NCI-H1694 (cell line): ENCODE measurements around the gene HEPACAM.
A peak's percentile ranks its signal among the peaks of the same experiment; 100 is the strongest.
"Not testable (repeated sequence)": the region's sequence is repeated elsewhere in the genome, so short reads cannot be mapped to it uniquely, and the experiment has no call there.

Experiments
- DNase-seq: peaks from one replicate; lab custom pipeline; 2025; lab: John Stamatoyannopoulos, UW

The HEPACAM gene

DNA sequence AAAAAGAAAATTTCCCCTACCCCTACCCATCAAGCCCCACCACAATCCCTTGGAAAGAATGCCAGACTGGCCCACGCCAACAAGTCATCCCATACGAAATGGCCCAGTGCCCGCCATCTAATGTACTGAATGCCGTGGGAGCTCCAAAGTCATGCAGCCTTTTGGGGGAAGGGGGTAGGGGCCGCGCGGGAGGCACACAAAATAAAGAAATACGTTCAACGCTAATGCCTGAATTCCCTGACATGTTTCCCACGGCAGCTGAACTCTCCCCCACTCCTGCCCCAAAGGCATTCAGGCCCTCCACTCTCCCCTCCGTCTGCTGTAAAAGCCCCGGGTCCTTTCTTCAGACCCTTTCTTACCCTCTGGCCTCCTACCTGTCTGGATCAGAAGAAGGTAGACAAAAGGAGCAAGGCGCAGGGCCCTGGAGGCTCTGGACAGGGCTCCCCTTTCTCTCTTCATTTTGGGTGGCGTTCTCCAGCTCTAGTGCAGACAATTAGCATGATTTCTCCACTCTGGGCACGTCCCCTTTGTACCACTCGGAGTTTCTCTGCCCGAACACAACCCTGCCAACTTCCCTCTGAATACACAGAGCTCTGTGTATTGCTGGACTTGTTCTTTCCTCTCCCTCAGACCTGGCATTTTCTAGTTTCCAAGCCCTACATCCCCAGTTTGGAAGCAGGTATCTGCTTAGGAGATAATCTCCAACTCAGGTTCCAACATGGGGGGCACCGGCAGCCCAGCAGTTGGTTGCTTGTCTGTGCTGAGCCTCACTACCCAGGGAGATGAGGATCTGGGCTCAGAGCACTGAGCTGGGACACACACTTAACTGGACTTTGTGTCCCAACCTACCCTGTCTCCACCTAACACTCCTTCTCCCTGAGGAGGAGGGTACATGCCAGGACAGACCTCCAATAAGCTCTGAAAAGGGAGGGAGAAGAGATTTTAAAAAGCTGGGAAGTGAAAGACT, at the start of gene HEPACAM:
HEPACAM (minus strand) TSS at position 500 of the 967 bp plus-strand sequence; CDS start at position 459, 41 bp downstream.
- DNase-seq: no peak

- no peak for DNase-seq
Measured at GRCh38 chr11:124984512-124984854, 48.6 kb upstream of the HEPACAM start.

GRCh38 chr11:124983674-124984511, 48.0 kb upstream of the HEPACAM start:
- no peak for DNase-seq

GRCh38 chr11:124982043-124982442, 46.2 kb upstream of the HEPACAM start:
- DNase-seq: no peak

- DNase-seq: no peak
Measured at GRCh38 chr11:124978316-124978715, 42.5 kb upstream of the HEPACAM start.

DNA sequence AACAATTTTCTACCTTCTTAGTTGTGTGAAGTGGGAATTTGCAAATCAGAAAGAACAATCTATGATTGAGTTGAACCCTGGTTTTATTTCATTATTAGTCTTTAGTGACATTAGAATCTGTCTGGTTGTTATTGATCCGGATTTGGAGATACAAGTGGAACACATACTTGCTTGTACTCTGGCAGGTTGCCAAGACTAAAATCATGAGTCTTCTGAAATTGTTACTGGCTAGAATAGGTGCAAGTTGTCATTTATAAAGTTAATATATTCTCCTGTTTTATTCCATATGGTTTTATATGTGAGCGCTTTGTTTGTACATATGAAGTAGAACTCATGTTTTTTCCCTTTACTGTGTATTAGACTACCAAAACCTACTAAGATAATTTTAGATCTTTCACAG, 41.2 kb upstream of the HEPACAM start:
- DNase-seq: no peak

DNA sequence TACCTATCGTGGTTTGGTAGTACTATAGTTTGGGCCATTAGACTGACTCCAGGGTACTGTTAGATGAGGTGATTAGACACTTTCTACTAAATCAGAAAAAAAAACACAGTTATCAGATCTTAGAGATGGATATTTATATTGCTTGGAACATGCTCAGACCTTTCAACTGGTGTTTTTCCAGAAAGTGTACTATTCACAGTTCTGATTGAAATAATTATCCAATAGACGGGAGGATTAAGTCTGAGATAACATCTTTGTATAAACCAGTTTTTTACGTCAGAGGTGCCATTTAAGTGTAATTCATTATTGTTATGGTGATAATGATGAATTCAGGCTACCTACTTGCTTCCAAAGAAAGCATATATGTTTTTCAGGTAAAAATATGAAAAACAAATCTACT, 40.7 kb upstream of the HEPACAM start:
- DNase-seq: no peak

DNA sequence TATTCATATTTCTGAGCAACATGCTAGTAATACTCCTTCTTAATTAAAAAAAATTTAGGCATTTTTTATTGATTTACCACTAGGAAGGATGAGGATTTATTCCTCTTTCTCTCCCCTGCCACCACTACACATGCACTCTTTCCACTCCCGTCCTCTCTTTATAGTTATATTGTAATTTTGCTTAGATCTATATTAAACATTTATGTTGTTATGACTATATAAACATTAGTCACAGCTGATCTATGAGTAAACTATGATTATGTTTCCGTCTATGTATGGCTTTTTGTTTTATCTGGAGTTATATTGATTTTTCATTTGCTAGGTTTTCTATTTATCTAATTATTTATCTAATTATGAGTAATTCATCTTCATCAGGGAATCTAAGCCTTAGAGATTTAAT, 36.0 kb upstream of the HEPACAM start:
- DNase-seq: no peak

DNA sequence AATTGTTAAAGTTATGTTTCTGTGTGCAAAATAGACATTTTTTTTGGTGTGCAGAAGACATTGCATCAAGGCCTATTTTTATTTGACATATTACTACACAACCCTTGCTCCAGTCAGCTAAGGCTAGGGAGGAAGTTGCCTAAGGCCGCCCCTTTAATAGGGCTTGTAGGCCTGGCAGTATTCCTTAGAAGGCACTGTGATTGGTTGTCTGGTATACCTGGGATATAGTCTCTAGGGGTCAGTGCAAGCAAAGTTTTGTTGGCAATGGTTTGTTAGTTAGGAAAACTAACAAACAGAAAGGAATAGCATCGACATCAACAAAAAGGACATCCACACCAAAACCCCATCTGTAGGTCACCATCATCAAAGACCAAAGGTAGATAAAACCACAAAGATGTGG, 35.1 kb upstream of the HEPACAM start:
- DNase-seq: no peak

GRCh38 chr11:124968197-124968596, 32.4 kb upstream of the HEPACAM start:
- not testable (repeated sequence) for DNase-seq

- peak; percentile 45 for DNase-seq
Measured at GRCh38 chr11:124961972-124962609, 26.2 kb upstream of the HEPACAM start.

DNA sequence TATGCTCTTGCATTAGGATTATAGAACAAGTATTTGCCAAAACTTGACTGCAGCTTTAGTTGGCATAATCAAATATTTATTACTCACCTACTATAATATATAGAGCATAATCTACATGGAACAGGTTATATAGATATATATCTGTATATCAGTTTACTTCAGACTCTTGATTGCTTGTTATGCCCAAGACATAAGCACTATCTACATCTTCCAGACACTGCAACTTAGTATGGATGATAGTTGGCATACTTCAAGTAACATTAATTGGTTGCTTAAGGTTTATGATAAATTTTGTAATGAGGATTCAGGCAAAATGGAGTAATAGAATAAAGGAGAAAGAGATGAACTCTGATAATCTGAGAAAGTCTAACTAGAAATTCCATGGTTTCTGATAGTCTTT, 19.2 kb upstream of the HEPACAM start:
- no peak for DNase-seq

GRCh38 chr11:124954590-124954955, 18.7 kb upstream of the HEPACAM start:
- DNase-seq: no peak

GRCh38 chr11:124953753-124954589, 18.1 kb upstream of the HEPACAM start, which contains the start of gene CCDC15:
CCDC15 (plus strand) TSS chr11:124954202; CDS start chr11:124954733, 531 bp downstream.
- DNase-seq: peak; percentile 77

- DNase-seq: no peak
Measured at GRCh38 chr11:124951341-124951740, 15.5 kb upstream of the HEPACAM start.

DNA sequence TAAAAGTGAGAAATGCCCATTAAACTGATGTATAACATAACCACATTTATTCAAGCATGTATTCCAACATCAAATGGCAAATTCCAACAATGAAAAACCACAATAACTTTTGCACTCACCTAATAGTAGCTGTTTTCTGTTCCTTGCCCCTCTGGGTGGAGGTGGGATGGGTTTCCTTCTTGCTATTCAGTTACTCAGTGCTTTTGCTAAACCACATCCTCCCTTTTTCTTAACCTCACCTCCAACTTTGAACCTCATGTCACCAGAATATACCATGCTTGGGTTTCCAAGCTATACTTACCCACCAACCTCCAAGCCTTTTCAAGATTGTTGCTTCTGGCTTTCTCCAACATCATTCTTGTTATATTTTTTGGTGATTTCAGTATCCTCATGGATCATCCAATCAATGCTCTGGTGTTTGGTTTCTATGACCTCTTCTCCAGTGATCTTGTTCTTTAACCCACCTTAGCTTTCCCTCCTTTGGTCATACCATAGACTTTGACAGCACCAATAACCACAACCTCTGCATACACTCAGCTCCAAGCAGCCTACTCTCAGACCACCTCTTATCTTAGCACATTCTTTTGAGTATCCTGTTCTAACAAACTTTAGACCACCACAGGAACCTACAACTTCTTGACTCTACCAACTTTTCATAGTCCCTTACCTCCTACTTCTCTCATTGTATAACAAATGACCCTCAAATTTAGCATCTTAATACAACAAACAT, 14.9 kb upstream of the HEPACAM start:
- DNase-seq: no peak

DNA sequence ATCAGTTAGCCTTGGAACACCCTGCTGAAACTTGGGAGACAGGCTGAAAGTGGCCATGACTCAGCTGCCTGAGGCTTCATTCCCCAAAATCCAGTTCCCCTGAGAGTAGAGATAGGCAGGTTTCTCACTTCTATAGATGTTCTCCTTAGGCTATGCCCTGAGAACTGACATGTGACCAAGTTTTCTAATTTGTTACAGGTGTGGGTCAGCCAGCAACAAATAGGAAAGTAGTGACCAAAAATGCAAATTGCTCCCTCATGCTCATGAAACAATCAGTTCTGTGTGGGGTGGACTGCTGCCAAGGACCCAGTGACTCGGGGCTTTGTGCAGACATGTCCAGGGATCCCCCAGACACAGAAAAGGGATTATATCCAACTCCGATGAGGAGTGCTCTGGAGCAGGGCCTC, 10.9 kb upstream of the HEPACAM start:
- no peak for DNase-seq

- DNase-seq: no peak
Measured at GRCh38 chr11:124945826-124946225, 10.0 kb upstream of the HEPACAM start.

DNA sequence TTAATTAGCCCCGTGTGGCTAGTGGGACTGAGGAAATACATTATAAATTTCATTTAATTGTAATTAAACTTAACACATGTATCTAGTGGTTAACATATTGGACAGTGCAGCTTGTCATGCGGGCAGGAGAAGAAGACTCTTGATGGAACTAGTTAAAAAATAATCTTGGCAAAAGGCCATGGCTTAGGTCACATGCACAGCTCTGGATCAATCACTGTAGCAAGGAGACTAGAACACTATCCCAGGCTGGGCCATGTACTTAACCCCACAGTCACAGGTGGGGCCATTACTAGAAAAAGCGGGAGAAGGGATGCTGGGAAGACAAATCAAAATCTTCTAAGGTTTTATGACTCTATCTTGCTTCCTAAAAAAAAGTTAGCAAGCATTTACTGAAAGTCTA, 8.7 kb upstream of the HEPACAM start:
- no peak for DNase-seq

GRCh38 chr11:124943741-124944140, 7.9 kb upstream of the HEPACAM start:
- no peak for DNase-seq

- DNase-seq: no peak
Measured at GRCh38 chr11:124943254-124943616, 7.4 kb upstream of the HEPACAM start.
